K562 (cell line): ENCODE results near the gene PSRC1. TPM values are rescaled to one million over a fixed set of nuclear protein-coding genes. Genes with fewer than 3 reads are reported as not detected.
A peak's percentile ranks its signal among the peaks of the same experiment; 100 is the strongest.

Experiments
- HOXB6 ChIP-seq: fragments of 250-450 bp; sonication (Bioruptor Pico); IDR thresholded peaks from 2 replicates; pipeline ENCODE4 v1.5.1; 2022; ENCODE audit warnings: mild to moderate bottlenecking, borderline replicate concordance
- ID3 ChIP-seq, 2 experiments: fragments of 250-450 bp in 1 of 2; fragments of 450-650 bp in 1 of 2; sonication (Bioruptor Pico) in 1 of 2; IDR thresholded peaks; 2 replicates each; pipeline versions ENCODE4 v1.6.1 to v1.8.0; 2016 to 2021; ENCODE audit warnings: mild to moderate bottlenecking in 2 of 2, moderate library complexity in 2 of 2, missing compliant biosample characterization in 1 of 2, missing genetic modification characterization in 1 of 2
- ILK ChIP-seq: fragments of 450-650 bp; IDR thresholded peaks from 2 replicates; pipeline ENCODE4 v1.6.1; 2016; ENCODE audit warnings: missing genetic modification characterization, low read depth, mild to moderate bottlenecking, missing compliant biosample characterization, moderate library complexity, borderline replicate concordance
- NCOA4 ChIP-seq: fragments of 450-650 bp; IDR thresholded peaks from 2 replicates; pipeline ENCODE4 v1.6.1; 2018; ENCODE audit warnings: mild to moderate bottlenecking; ENCODE audit not compliant: partially characterized antibody
- THRAP3 ChIP-seq: fragments of 450-650 bp; IDR thresholded peaks from 2 replicates; pipeline ENCODE4 v1.6.1; 2016; ENCODE audit warnings: mild to moderate bottlenecking, inconsistent platforms, borderline replicate concordance
- XRCC5 ChIP-seq: fragments of 200-400 bp; formaldehyde crosslinking; IDR thresholded peaks from 2 replicates; pipeline ENCODE4 v1.6.1; 2017; ENCODE audit warnings: low read depth, mild to moderate bottlenecking, low read length
- ZNF140 ChIP-seq: fragments of 250-450 bp; sonication (Bioruptor Pico); IDR thresholded peaks from 2 replicates; pipeline ENCODE4 v1.8.0; 2021; ENCODE audit warnings: moderate library complexity, mild to moderate bottlenecking, inconsistent platforms
- ZNF282 ChIP-seq: sonication (generic); formaldehyde crosslinking; IDR thresholded peaks from 2 replicates; pipeline ENCODE4 v1.8.1; 2023; ENCODE audit warnings: missing genetic modification reagents
- ZNF316 ChIP-seq: fragments of 450-650 bp; IDR thresholded peaks from 2 replicates; pipeline ENCODE4 v1.6.1; 2016
- polyA plus RNA-seq, 8 experiments: library from polyadenylated mRNA; depleted of rRNA in 4 of 8; stranded (reverse) in 5 of 8; unstranded in 3 of 8; fragments of >200 nt; fragmentation: Nextera tagmentation in 2 of 8; fragmentation: Illumina TruSeq in 1 of 8; extraction: Ambion mirVana in 2 of 8; extraction: Trizol in 1 of 8; gene quantifications; 2 replicates each; pipeline versions ENCODE4 v1.2.1 to v1.2.3, GENCODE V29; 2011 to 2014; ENCODE audit warnings: inconsistent platforms in 1 of 8, missing spikeins in 1 of 8
- total RNA-seq, 7 experiments: library from RNA; depleted of rRNA in 6 of 7; stranded (reverse); fragments of >200 nt in 6 of 7; fragmentation: Illumina TruSeq in 2 of 7; extraction: Trizol in 2 of 7; gene quantifications; 2 replicates each; pipeline versions ENCODE4 v1.2.1 to v1.2.3, GENCODE V29; 2011 to 2021; ENCODE audit warnings: low replicate concordance in 1 of 7
- TF ChIP-seq, protein P1 (sequence below): fragments of 250-450 bp; sonication (Bioruptor Pico); IDR thresholded peaks from 2 replicates; pipeline ENCODE4 v1.5.0; 2021; ENCODE audit warnings: mild to moderate bottlenecking, moderate library complexity
- TF ChIP-seq, protein P2 (sequence below): sonication (generic); formaldehyde crosslinking; IDR thresholded peaks from 2 replicates; pipeline ENCODE4 v1.8.1; 2023; ENCODE audit warnings: mild to moderate bottlenecking, missing genetic modification reagents, moderate library complexity
- TF ChIP-seq, protein P3 (sequence below): fragments of 200-400 bp; formaldehyde crosslinking; IDR thresholded peaks from 2 replicates; pipeline ENCODE4 v1.6.1; 2017; ENCODE audit warnings: mild to moderate bottlenecking, low read depth, low read length, moderate library complexity
- TF ChIP-seq, protein P4 (sequence below): sonication (generic); formaldehyde crosslinking; IDR thresholded peaks from 2 replicates; pipeline ENCODE4 v1.8.1; 2023; ENCODE audit warnings: mild to moderate bottlenecking, missing genetic modification reagents
- TF ChIP-seq, protein P5 (sequence below): fragments of 250-450 bp; sonication (Bioruptor Pico); IDR thresholded peaks from 2 replicates; pipeline ENCODE4 v1.5.1; 2021; ENCODE audit warnings: mild to moderate bottlenecking

Gene PSRC1
- total and polyA plus RNA-seq, 9 of the 15 experiments (the other 6 are each of a cell fraction or from before 2014, with no cell fraction given) = 6.5 to 65.2 (median 39.3) TPM

DNA sequence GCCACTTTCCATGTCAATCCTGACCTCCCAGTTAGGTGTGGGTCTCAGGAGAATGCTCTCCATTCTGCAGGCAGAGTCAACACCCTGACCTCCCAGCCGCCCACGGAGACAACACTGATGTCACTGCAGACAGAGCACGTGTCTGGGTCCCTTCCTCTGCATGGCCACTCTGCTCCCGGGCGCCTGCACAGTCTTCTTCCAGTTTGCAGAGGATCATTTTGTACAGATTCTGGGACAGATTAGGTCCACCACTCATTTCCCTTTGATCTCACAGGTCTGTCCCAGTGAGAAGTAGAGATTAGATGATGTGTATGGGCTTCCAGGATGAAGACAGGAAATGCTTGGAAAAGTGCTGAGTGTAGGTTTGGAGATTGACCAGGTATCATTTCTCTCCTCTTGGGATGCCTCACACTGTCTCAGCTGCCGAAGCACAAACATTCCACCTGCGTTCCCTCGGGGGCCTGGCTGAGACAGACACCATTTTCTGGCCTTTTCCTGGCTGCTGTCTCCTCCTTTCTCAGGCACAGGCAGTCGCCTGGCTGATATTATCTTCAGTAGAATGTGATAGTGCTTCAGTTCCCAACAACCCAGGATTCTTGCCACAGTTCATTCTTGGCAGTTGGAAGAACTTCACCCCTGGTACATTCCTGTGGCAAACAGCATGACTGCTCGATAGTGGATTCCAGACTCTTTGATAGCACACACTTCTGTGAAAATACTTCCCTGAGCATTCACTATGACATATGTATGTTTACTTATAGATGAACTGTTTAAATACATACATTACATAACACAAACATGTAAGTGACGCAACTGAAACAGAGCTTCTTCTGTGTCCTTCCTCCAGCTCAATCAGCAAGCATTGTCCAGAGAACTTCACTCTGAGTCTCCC is 16.0 kb upstream of the PSRC1 start (continued):
- TF ChIP-seq, protein P1, sequence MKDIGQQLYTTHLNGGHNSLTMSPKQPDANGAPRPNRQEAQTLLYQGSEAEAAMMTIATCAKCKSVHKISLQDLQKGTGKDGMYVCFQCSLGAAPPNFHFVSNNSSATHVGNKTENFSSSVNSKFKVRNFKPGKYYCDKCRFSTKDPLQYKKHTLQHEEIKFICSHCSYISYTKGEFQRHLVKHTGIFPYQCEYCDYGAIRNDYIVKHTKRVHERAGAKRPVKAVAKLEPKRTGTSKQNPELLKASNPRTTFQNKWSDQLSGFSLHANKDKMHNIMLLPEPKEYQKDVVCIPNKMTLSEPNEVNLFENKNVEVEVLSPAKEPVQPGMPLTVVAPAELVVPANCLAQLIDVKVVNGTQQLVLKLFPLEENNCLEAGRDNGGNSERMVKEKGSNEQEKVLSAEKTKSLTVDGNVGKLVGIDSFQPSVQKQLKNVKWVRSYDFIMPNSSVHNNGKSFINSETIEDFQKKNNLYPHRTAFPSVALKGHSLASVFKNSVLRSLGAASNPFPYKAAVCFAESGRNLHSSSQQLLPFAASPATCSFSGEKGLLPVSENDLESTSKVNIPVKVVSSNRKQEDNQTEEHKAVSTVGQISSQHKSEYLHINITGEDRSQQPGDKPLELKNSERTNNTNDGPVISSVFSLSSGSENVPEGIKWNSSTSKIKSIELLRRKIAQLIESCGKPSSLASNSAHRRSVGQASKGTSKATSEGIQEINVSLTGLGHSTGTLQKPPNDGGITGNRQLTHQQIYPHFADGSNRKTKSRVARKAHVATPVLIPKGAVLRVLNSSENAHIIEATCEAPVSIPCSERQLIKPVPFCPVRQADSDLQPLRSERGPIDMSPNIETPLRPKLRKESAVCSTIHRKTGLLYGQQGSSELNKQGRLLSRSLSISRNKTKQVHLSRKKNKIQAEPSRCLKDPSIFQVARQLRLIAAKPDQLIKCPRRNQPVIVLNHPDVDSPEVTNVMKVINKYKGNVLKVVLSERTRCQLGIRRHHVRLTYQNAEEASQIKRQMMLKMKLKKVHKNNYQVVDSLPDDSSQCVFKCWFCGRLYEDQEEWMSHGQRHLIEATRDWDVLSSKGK = no peak
- TF ChIP-seq ZNF316 (peak; percentile 86), ILK (tag) (no peak), ZNF282 (CRISPR knock-in tag) (no peak), ID3 (CRISPR knock-in tag; IDR thresholded peaks at IDR 0.05) (no peak), ID3 (tag; IDR thresholded peaks at IDR 0.05) (peak; percentile 68), ZNF140 (CRISPR knock-in tag) (no peak), THRAP3 (no peak), XRCC5 (no peak), HOXB6 (no peak), NCOA4 (no peak)
- TF ChIP-seq, protein P2, sequence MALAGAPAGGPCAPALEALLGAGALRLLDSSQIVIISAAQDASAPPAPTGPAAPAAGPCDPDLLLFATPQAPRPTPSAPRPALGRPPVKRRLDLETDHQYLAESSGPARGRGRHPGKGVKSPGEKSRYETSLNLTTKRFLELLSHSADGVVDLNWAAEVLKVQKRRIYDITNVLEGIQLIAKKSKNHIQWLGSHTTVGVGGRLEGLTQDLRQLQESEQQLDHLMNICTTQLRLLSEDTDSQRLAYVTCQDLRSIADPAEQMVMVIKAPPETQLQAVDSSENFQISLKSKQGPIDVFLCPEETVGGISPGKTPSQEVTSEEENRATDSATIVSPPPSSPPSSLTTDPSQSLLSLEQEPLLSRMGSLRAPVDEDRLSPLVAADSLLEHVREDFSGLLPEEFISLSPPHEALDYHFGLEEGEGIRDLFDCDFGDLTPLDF (CRISPR knock-in tag) = no peak
- TF ChIP-seq, protein P3, sequence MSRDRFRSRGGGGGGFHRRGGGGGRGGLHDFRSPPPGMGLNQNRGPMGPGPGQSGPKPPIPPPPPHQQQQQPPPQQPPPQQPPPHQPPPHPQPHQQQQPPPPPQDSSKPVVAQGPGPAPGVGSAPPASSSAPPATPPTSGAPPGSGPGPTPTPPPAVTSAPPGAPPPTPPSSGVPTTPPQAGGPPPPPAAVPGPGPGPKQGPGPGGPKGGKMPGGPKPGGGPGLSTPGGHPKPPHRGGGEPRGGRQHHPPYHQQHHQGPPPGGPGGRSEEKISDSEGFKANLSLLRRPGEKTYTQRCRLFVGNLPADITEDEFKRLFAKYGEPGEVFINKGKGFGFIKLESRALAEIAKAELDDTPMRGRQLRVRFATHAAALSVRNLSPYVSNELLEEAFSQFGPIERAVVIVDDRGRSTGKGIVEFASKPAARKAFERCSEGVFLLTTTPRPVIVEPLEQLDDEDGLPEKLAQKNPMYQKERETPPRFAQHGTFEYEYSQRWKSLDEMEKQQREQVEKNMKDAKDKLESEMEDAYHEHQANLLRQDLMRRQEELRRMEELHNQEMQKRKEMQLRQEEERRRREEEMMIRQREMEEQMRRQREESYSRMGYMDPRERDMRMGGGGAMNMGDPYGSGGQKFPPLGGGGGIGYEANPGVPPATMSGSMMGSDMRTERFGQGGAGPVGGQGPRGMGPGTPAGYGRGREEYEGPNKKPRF = no peak
- TF ChIP-seq, protein P4, sequence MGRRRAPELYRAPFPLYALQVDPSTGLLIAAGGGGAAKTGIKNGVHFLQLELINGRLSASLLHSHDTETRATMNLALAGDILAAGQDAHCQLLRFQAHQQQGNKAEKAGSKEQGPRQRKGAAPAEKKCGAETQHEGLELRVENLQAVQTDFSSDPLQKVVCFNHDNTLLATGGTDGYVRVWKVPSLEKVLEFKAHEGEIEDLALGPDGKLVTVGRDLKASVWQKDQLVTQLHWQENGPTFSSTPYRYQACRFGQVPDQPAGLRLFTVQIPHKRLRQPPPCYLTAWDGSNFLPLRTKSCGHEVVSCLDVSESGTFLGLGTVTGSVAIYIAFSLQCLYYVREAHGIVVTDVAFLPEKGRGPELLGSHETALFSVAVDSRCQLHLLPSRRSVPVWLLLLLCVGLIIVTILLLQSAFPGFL (CRISPR knock-in tag) = no peak
- TF ChIP-seq, protein P5, sequence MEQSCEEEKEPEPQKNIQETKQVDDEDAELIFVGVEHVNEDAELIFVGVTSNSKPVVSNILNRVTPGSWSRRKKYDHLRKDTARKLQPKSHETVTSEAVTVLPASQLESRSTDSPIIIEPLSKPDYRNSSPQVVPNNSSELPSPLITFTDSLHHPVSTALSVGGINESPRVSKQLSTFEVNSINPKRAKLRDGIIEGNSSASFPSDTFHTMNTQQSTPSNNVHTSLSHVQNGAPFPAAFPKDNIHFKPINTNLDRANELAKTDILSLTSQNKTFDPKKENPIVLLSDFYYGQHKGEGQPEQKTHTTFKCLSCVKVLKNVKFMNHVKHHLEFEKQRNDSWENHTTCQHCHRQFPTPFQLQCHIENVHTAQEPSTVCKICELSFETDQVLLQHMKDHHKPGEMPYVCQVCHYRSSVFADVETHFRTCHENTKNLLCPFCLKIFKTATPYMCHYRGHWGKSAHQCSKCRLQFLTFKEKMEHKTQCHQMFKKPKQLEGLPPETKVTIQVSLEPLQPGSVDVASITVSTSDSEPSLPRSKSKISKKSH (CRISPR knock-in tag) = no peak
